ENCODE data around the gene FRRS1.

The FRRS1 gene

GRCh38 chr1:99659755-99660210 lies 106.7 kb downstream of the FRRS1 start:
- in situ Hi-C loops (cut with HindIII; ENCODE audit: low sequenced_read_pairs) = no loop called here
- TF ChIP-seq, protein P1, sequence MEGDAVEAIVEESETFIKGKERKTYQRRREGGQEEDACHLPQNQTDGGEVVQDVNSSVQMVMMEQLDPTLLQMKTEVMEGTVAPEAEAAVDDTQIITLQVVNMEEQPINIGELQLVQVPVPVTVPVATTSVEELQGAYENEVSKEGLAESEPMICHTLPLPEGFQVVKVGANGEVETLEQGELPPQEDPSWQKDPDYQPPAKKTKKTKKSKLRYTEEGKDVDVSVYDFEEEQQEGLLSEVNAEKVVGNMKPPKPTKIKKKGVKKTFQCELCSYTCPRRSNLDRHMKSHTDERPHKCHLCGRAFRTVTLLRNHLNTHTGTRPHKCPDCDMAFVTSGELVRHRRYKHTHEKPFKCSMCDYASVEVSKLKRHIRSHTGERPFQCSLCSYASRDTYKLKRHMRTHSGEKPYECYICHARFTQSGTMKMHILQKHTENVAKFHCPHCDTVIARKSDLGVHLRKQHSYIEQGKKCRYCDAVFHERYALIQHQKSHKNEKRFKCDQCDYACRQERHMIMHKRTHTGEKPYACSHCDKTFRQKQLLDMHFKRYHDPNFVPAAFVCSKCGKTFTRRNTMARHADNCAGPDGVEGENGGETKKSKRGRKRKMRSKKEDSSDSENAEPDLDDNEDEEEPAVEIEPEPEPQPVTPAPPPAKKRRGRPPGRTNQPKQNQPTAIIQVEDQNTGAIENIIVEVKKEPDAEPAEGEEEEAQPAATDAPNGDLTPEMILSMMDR (IDR thresholded peaks at IDR 0.05; ENCODE audit: low read depth, low read length, missing control alignments) = no peak
- DNase-seq (ENCODE audit: low read depth) = no peak

More at GRCh38 chr1:99659755-99660210, 106.7 kb downstream of the FRRS1 start:
- H3K4me3 ChIP-seq (ENCODE audit: low read depth, low read length) = no peak overlapping the region

Data from astrocyte of the cerebellum (primary cell).